Globus pallidus (tissue), 1 donor: ENCODE data around the gene ZRANB3.
"Not testable (repeated sequence)": the region's sequence is repeated elsewhere in the genome, so short reads cannot be mapped to it uniquely, and the experiment has no call there.

ENCODE experiments used
- DNase-seq: peaks from one replicate; pipeline ENCODE4 v3.0.0-alpha.2; 2015; ENCODE audit warnings: low spot score

ZRANB3 gene

GRCh38 chr2:135530313-135531230 lies at the start of gene ZRANB3:
Gene ZRANB3, minus strand, starts transcription at chr2:135531218.
- DNase-seq, result peak; percentile 98

DNA sequence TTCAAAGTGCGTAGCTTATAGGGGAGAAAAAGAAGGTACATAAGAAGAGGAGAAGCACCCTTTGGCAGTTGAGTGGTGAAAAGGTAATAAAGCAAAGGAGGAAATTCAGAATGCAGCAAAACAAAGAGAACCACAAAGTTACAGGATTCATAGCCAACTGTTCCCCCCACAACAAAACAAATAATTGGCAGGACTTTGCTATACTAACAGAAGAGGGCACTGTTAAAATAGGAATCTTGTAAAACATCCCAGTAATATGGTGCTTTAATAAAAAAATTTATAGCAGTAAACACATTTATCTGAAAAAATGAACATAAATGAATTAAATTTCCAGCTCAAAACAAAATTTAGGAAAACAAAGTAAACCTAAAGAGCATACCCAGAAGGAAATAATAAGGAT lies 42.6 kb upstream of the ZRANB3 start:
- no peak for DNase-seq

GRCh38 chr2:135570884-135571283 lies 39.9 kb upstream of the ZRANB3 start:
- DNase-seq, result no peak

DNA sequence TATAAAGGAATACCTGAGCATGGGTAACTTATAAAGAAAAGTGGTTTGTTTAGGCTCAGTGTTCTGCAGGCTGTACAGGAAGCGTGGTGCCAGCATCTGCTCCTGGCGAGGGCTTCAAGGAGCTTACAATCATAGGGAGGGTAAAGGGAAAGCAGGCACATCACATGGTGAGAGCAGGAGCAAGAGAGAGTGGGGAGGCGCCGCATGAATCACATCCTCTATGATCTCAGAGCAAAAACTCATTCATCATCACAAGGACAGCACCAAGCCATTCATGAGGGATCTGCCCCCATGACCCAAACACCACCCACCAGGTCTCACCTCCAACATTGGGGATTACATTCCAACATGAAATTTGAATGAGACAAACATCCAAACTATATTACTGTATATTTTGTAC lies 32.8 kb upstream of the ZRANB3 start:
- DNase-seq, result no peak

GRCh38 chr2:135561925-135562324 lies 30.9 kb upstream of the ZRANB3 start:
- no peak for DNase-seq

DNA sequence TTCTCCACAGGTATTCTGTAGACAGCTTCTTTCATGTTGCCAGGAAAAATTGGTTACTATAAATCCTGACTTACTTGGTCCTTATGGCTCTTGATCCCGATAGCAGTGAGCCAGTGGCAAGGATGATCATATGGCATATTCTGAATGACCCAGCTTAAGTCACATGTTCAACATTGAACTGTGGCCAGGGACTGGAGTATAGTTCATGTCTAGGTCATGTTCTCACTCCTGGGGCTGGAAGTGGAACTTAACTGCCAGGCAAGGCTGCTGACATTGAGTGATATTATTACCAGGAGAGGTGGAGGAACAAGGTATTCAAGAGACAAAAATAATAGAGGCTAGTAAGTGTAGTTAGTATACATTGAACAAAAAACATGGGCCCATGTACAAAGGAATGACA lies 26.5 kb upstream of the ZRANB3 start:
- no peak for DNase-seq

- no peak for DNase-seq
Observed at GRCh38 chr2:135555311-135555710, 24.3 kb upstream of the ZRANB3 start.

DNA sequence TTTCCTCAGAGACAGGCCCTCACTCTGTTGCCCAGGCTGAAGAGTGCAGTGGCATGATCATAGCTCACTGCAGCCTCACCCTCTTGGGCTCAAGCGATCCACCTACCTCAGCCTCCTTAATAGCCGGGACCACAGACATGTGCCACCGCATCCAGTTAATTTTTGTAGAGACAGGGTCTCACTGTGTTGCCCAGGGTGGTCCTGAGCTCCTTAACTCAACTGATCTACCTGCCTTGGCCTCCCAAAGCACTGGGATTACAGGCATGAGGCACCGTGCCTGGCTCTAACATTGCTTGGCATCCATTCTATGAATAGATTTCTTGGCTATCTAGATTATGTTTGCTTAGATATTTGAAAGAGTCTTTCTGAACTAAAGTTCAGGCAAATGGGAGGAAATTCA lies 21.9 kb upstream of the ZRANB3 start:
- no peak for DNase-seq

- DNase-seq, result no peak
Observed at GRCh38 chr2:135551356-135551755, 20.3 kb upstream of the ZRANB3 start.

DNA sequence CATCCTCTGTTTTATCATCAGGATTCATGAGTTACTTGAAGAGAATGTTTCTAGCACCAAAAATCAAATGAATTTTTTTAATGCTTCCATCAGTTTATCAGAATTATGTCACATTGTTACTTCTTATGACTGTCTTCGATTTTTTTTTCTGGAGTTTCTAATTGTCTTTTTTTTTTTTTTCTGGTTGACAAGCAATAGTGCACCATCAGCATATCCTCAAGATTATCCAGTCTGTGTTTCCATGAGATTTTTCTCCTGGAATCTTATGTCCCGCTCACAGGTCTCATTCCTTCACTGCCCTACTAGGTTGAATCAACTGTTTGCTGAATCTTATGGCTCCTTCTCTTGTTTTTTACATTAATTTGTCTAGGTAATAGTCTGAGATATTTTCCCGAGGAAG lies 16.3 kb upstream of the ZRANB3 start:
- no peak for DNase-seq

GRCh38 chr2:135546436-135546835 lies 15.4 kb upstream of the ZRANB3 start:
- DNase-seq, result no peak

DNA sequence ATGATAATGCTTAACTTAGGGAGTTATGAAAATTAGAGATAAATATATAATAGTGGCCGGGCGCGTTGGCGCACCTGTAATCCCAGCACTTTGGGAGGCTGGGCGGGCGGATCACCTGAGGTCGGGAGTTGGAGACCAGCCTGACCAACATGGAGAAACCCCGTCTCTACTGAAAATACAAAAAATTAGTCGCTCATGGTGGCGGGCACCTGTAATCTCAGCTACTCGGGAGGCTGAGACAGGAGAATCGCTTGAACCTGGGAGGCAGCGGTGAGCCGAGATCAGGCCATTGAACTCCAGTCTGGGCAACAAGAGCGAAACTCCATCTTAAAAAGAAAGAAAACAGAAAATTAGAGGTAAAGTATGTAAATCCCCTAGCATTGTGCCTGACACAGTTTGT lies 2.5 kb upstream of the ZRANB3 start:
- not testable (repeated sequence) for DNase-seq

DNA sequence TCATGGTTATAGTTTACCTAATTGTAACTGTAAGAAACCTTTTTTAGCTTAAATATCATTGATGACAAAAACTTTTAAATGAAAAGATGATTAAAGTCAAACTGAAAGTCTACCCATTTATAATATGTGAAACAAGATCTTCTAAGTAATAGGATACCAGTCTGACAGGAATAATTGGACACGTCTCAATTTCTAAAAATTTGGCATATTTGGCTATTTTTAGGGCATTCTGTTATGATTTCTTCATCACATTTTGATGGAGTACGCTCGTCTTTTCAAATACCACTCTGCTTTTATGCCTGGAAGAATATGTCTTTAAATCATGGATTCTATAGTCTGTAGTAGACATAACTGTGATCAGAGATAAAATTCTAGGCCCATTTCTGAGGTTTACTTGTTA lies 1.6 kb upstream of the ZRANB3 start:
- no peak for DNase-seq

- DNase-seq, result peak; percentile 100
Observed at GRCh38 chr2:135531231-135532197, 496 bp upstream of the ZRANB3 start, which contains the start of gene R3HDM1. Gene R3HDM1, plus strand, starts transcription at chr2:135531484. Its CDS starts 73,362 bp downstream, at chr2:135604846.

DNA sequence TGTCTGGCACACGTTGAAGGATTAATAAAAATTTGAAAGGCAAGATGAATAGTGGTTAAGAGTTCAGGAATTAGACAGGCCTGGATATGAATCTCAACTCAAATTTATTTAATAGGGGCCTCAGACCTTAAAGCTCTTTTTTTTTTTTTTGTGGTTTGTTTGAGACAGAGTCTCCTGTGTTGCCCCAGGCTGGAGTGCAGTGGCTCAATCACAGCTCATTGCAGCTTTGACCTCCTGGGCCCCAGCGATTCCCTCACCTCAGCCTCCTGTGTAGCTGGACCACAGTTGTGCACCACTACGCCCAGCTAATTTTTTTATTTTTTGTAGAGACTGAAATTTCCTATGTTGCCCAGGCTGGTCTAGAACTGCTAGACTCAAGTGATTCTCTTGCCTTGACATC lies 3.0 kb downstream of the ZRANB3 start:
- no peak for DNase-seq

GRCh38 chr2:135525786-135526185 lies 5.2 kb downstream of the ZRANB3 start:
- no peak for DNase-seq

DNA sequence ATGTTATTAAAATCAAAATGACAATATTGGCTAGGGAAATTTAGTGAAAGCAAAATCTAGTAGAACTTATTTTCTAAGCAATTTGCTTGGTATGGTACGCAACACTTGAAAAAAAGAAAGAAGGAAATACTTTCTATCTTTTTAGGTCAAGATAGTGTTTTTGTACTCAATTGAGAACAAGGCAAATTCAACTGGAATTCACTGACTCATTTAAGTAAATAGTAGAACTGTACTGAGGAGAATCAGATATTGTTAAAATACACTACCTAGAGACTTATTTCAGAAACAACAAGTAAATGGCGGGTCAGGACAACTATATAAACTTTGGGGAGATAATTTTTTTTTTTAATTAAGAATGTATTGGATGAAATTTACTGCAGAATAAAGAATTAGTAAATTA lies 18.9 kb downstream of the ZRANB3 start:
- no peak for DNase-seq

DNA sequence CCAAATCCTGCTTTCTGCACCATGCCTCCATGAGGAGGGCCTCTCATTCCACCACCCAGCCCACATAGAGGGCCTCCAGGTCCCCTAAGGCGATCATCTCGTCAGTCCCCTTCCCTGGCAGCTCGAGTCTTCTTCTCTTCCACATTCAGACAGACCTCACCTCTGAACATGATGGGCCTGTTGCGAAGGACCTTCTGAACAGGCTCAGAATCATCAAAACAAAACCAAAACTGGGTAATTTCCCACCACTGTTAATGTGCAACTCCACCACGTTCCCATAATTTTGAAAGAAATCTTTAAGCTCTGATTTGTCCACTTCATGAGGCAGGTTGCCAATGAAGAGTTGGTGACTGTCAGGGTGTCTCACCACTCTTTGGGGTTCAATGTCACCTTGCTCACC lies 20.4 kb downstream of the ZRANB3 start:
- no peak for DNase-seq

- no peak for DNase-seq
Observed at GRCh38 chr2:135504811-135505210, 26.2 kb downstream of the ZRANB3 start.

GRCh38 chr2:135498588-135498987 lies 32.4 kb downstream of the ZRANB3 start:
- DNase-seq, result not testable (repeated sequence)

DNA sequence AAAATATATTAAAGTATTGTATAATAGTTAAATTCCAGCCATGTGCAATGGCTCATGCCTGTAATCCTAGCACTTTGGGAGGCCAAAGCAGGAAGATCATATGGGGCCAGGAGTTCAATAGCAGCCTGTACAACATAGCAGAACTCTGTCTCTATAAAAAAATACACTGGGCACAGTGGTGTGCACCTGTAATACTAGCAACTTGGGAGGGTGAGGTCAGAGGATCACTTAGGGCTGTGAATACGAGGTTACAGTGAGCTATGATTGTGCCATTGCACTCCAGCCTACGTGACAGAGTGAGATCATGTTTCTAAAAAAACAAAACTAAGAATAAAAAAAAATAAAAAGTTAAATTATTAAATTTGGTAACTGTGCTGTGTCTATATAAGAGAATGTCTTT lies 36.1 kb downstream of the ZRANB3 start:
- no peak for DNase-seq

GRCh38 chr2:135494503-135494902 lies 36.5 kb downstream of the ZRANB3 start:
- DNase-seq, result no peak

GRCh38 chr2:135490376-135490775 lies 40.6 kb downstream of the ZRANB3 start:
- DNase-seq, result no peak
